CD4-positive, alpha-beta T cell (primary cell): ENCODE data around the gene LRRK2. TPM values are rescaled to one million over a fixed set of nuclear protein-coding genes. Genes with fewer than 3 reads are reported as not detected.

Experiments
- ATAC-seq: fragments of 200-7000 bp; cut with Tn5 transposase; one replicate; pipeline ENCODE4 v1.10.0; 2022; ENCODE audit warnings: mild to moderate bottlenecking; ENCODE audit not compliant: poor library complexity
- CTCF ChIA-PET: fragments of 350-600 bp; sonication (Branson Sonifier 250); formaldehyde crosslinking; loops from one replicate; lab custom pipeline; 2021; ENCODE audit warnings: antibody characterized with exemption, inconsistent platforms; lab: Charles Lee
- POLR2A ChIA-PET: fragments of 350-600 bp; sonication (Branson Sonifier 250); formaldehyde crosslinking; loops from one replicate; lab custom pipeline; 2021; ENCODE audit warnings: antibody characterized with exemption, inconsistent platforms; lab: Charles Lee
- DNase-seq, 14 experiments: peaks; one replicate each; pipeline ENCODE4 v3.0.0-alpha.2; 2013 to 2020; ENCODE audit warnings: mixed read lengths in 2 of 14
- H3K27ac ChIP-seq, 2 donors: one replicate each; pipeline versions ENCODE4 v1.5.1 to v1.7.0; 2013; ENCODE audit warnings: low read length in 2 of 2, low read depth in 1 of 2, mild to moderate bottlenecking in 1 of 2
- H3K27me3 ChIP-seq, 2 experiments: 1 replicate in 1 of 2; 2 replicates in 1 of 2; pipeline versions ENCODE4 v1.6.1 to v1.7.0; 2013; ENCODE audit warnings: low read length in 2 of 2, control low read depth in 1 of 2, mild to moderate bottlenecking in 1 of 2, moderate library complexity in 1 of 2; ENCODE audit not compliant: insufficient read depth in 2 of 2, control insufficient read depth in 1 of 2
- H3K36me3 ChIP-seq: one replicate; pipeline ENCODE4 v1.6.1; 2013; ENCODE audit warnings: low read length, control low read depth; ENCODE audit not compliant: insufficient read depth
- H3K4me1 ChIP-seq: one replicate; pipeline ENCODE4 v1.6.1; 2013; ENCODE audit warnings: low read length, control low read depth; ENCODE audit not compliant: insufficient read depth
- H3K4me3 ChIP-seq: one replicate; pipeline ENCODE4 v1.5.1; 2013; ENCODE audit warnings: mild to moderate bottlenecking, low read length, moderate library complexity
- H3K9me3 ChIP-seq, 2 experiments: 1 replicate in 1 of 2; 2 replicates in 1 of 2; pipeline versions ENCODE4 v1.6.1 to v1.7.0; 2013; ENCODE audit warnings: low read length in 2 of 2, mild to moderate bottlenecking in 2 of 2, control low read depth in 1 of 2, moderate library complexity in 1 of 2; ENCODE audit not compliant: control insufficient read depth in 1 of 2, insufficient read depth in 1 of 2
- H3K27ac Mint-ChIP-seq: one replicate; pipeline ENCODE4 v1.8.0; 2020; ENCODE audit warnings: mixed read lengths
- H3K27me3 Mint-ChIP-seq: one replicate; pipeline ENCODE4 v1.8.0; 2021; ENCODE audit warnings: mixed read lengths
- H3K36me3 Mint-ChIP-seq: one replicate; pipeline ENCODE4 v1.8.0; 2021; ENCODE audit warnings: low read depth, mixed read lengths
- H3K4me1 Mint-ChIP-seq: one replicate; pipeline ENCODE4 v1.8.0; 2021; ENCODE audit warnings: low read depth, mixed read lengths
- H3K4me3 Mint-ChIP-seq: one replicate; pipeline ENCODE4 v1.8.0; 2020; ENCODE audit warnings: mild to moderate bottlenecking, mixed read lengths
- H3K9me3 Mint-ChIP-seq: one replicate; pipeline ENCODE4 v1.8.0; 2020; ENCODE audit warnings: mixed read lengths
- intact Hi-C, 2 experiments: fragments of 100-400 bp; cut with DNase I in 1 of 2; cut with micrococcal nuclease in 1 of 2; formaldehyde crosslinking; loops; one replicate each; pipeline versions ENCODE4 v1.15.1 to v1.9.0; 2023 to 2025; cut with DNase I, micrococcal nuclease
- total RNA-seq, 174 experiments: library from RNA in 2 of 174; stranded (reverse) in 2 of 174; gene quantifications; one replicate each; pipeline ENCODE4 v1.2.3 and lab custom pipeline; 2021 to 2026
- TF ChIP-seq, protein P1 (sequence below): fragments of 200-600 bp; IDR thresholded peaks from one replicate; pipeline ENCODE4 v1.8.0; 2022; ENCODE audit warnings: antibody characterized with exemption, mild to moderate bottlenecking

The LRRK2 gene
- total RNA-seq, 2 experiments from 2014 or later = 0.42 to 0.60 TPM

DNA sequence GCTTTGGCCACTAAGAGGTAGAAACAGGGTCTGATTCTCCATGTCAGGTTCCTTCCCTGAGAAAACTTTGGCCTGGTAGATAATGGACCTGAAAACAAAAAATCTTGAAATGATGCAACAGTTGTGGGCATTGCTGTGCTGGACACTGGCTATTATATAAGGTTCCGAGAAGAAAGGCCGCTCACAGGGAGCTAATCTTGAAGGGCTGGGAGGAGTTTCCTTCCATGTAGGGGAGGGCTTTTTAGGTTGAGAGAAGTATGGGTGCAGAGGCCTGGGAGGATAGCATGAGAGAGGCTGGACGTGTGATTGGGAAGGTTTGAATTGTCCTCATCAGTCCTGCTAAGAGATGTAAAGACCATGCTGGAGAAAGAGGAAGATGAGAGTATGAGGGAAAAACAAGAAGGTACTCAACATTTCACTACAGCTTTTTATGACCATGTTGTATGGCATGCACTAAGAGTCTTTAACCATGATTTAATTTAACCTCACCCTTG, 11.6 kb downstream of the LRRK2 start:
- H3K4me1 Mint-ChIP-seq = no peaks in the 10 kb centered on the region
- TF ChIP-seq, protein P1, sequence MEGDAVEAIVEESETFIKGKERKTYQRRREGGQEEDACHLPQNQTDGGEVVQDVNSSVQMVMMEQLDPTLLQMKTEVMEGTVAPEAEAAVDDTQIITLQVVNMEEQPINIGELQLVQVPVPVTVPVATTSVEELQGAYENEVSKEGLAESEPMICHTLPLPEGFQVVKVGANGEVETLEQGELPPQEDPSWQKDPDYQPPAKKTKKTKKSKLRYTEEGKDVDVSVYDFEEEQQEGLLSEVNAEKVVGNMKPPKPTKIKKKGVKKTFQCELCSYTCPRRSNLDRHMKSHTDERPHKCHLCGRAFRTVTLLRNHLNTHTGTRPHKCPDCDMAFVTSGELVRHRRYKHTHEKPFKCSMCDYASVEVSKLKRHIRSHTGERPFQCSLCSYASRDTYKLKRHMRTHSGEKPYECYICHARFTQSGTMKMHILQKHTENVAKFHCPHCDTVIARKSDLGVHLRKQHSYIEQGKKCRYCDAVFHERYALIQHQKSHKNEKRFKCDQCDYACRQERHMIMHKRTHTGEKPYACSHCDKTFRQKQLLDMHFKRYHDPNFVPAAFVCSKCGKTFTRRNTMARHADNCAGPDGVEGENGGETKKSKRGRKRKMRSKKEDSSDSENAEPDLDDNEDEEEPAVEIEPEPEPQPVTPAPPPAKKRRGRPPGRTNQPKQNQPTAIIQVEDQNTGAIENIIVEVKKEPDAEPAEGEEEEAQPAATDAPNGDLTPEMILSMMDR = no peak
- no peak for ATAC-seq
- no peaks in the 10 kb centered on the region for H3K36me3 Mint-ChIP-seq
- ChIA-PET CTCF (no interaction called here), POLR2A (no interaction called here)
- Histone ChIP-seq H3K27me3 (no peaks in the 10 kb centered on the region), H3K27ac (no peak overlapping the region), H3K36me3 (no peaks in the 10 kb centered on the region), H3K4me3 (no peak overlapping the region), H3K4me1 (no peaks in the 10 kb centered on the region), H3K9me3 (no peaks in the 10 kb centered on the region)
- peaks cover 2% of the 10 kb centered on the region for H3K9me3 Mint-ChIP-seq
- no peak for DNase-seq
- intact Hi-C loops = no loop called here
- peaks cover 8% of the 10 kb centered on the region for H3K27me3 Mint-ChIP-seq
- H3K4me3 Mint-ChIP-seq = no peak overlapping the region
- H3K27ac Mint-ChIP-seq = no peak overlapping the region

DNA sequence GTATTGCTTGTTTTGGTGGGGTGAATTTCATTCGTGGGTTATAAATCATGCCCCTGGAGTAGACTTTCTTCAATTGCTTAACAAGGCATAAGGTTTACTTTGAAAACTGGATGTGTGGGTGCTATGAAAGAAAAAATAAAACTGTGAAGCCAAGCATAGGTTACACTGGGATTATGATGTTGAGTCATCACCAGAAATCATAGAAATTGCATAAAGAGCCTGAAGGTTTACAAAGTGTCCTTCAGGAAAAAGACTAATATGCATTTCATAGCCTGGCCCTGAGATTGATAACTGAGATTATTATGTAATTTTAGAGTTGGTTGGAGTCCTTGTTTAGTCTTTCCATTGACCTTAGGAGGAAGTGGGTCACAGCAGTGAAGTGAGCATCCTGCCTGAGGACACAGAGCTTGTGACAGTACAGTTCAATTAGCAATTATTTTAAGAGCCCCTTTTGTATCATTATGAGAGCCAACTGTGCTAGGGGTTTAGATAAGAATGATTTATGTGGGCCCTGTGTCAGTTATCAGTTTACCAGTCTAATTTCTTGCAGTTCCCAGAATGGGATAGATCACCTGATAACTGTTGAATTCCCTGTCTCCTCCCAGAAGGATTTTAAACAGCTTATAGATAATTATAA, 13.6 kb downstream of the LRRK2 start:
- DNase-seq (no peak), ATAC-seq (no peak)
- H3K36me3 ChIP-seq = no peaks in the 10 kb centered on the region
- H3K27ac Mint-ChIP-seq = no peak overlapping the region
- TF ChIP-seq, protein P1 = no peak
- peaks cover 2% of the 10 kb centered on the region for H3K9me3 Mint-ChIP-seq
- no peak overlapping the region for H3K27ac ChIP-seq
- H3K27me3 ChIP-seq = no peaks in the 10 kb centered on the region
- ChIA-PET POLR2A (no interaction called here), CTCF (no interaction called here)
- intact Hi-C loops = no loop called here
- no peaks in the 10 kb centered on the region for H3K36me3 Mint-ChIP-seq
- no peaks in the 10 kb centered on the region for H3K4me1 Mint-ChIP-seq
- no peaks in the 10 kb centered on the region for H3K9me3 ChIP-seq
- no peaks in the 10 kb centered on the region for H3K4me1 ChIP-seq
- no peak overlapping the region for H3K4me3 ChIP-seq
- no peak overlapping the region for H3K4me3 Mint-ChIP-seq
- H3K27me3 Mint-ChIP-seq = peaks cover 8% of the 10 kb centered on the region

DNA sequence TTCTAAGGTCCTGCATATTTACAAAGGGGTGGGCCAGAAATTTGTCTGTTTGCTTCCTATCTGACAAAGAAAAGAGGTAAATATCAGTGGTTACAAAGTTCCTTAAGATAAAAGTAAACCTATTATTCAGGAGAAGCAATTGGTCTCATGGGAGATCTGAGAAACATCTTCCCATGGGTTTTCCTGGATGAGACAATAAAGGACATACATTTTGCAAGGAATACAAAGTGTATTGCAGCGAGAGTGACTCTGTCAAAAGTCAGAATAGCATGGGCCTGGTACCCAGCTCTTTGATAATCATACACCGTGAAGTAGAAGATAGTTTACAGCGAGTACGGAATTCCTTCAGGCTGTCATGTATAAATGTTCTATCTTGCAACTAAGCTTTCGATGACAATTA, 14.2 kb downstream of the LRRK2 start:
- no peak overlapping the region for H3K27ac Mint-ChIP-seq
- ATAC-seq = no peak
- H3K9me3 Mint-ChIP-seq = peaks cover 2% of the 10 kb centered on the region
- no peak overlapping the region for H3K27ac ChIP-seq
- no peaks in the 10 kb centered on the region for H3K4me1 ChIP-seq
- TF ChIP-seq, protein P1 = no peak
- POLR2A ChIA-PET = no interaction called here
- no peaks in the 10 kb centered on the region for H3K36me3 Mint-ChIP-seq
- CTCF ChIA-PET = no interaction called here
- no peaks in the 10 kb centered on the region for H3K36me3 ChIP-seq
- H3K4me1 Mint-ChIP-seq = no peaks in the 10 kb centered on the region
- no peaks in the 10 kb centered on the region for H3K9me3 ChIP-seq
- intact Hi-C loops = no loop called here
- H3K27me3 Mint-ChIP-seq = peaks cover 5% of the 10 kb centered on the region
- no peaks in the 10 kb centered on the region for H3K27me3 ChIP-seq
- no peak for DNase-seq
- H3K4me3 Mint-ChIP-seq = no peak overlapping the region
- H3K4me3 ChIP-seq = no peak overlapping the region
